ENCODE results near the gene CXXC1. TPM values are rescaled to one million over a fixed set of nuclear protein-coding genes. Genes with fewer than 3 reads are reported as not detected.
A peak's percentile ranks its signal among the peaks of the same experiment; 100 is the strongest.

CXXC1 gene
- 75.9 TPM for total RNA-seq
- long read RNA-seq, transcript CXXC1-201 (15 exons, 2,936 nt), result major isoform, 50 of 109 reads
- long read RNA-seq, partial matches to known transcripts, result 7 of 109 reads
- long read RNA-seq, other reads (novel, unspliced or antisense), result 45 of 109 reads

DNA sequence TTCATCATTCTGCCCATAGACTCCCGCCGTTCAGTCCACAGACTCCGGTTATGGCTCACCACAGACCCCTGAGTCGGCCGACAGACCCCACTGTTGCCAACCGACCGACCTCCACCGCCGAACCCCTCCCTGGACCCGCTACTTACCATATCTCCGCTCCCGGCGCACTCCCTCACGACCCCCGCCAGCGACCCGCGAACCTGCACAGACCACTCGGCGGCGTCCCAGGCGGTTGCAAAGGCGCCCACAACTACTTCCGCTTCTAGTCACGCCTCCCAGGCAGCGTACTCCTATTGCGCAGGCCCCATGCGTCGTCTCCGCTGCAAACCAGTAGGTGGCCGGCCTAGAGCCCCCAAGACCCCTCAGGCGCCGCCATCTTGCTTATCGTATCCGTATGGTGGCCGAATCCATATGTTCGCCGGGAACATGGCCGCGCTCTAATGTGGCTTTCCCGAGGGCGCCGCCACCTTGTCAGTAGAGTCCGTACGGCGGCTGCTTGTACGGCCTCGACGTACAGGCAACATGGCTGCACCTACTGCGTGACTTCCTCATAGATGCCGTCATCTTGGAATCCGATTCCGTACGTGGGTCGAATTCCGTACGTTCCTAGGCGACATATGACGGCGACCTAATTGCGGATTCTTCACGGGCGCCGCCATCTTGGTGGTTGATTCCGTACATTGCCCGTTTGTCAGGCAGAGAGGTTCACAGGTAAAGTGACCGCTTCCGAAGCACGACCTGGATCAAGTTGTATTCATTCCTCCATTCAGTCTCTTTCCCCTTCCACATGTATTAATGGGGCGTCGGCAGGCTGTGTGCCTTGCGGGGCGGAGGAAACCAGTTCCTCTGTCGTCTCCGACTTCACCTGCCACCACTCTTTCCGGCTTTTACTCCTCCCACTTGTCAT is at the start of gene CXXC1:
TSS of gene CXXC1 (minus strand) at position 252 of the 907 bp plus-strand sequence. CDS start at position 149, 103 bp downstream.
- intact Hi-C loops (cut with DNase I), result no loop called here
- peaks cover 8% of the 10 kb centered on the region for H3K4me1 ChIP-seq
- H3K9me3 ChIP-seq, result no peaks in the 10 kb centered on the region
- peaks cover 14% of the 10 kb centered on the region for H3K36me3 ChIP-seq
- H3K4me3 ChIP-seq, result peak within 1 kb of the TSS; percentile 74
- DNase-seq (peak; percentile 99), ATAC-seq (peak; percentile 96)
- peak within 1 kb of the TSS; percentile 94 for H3K27ac ChIP-seq
- TF ChIP-seq, protein P1, sequence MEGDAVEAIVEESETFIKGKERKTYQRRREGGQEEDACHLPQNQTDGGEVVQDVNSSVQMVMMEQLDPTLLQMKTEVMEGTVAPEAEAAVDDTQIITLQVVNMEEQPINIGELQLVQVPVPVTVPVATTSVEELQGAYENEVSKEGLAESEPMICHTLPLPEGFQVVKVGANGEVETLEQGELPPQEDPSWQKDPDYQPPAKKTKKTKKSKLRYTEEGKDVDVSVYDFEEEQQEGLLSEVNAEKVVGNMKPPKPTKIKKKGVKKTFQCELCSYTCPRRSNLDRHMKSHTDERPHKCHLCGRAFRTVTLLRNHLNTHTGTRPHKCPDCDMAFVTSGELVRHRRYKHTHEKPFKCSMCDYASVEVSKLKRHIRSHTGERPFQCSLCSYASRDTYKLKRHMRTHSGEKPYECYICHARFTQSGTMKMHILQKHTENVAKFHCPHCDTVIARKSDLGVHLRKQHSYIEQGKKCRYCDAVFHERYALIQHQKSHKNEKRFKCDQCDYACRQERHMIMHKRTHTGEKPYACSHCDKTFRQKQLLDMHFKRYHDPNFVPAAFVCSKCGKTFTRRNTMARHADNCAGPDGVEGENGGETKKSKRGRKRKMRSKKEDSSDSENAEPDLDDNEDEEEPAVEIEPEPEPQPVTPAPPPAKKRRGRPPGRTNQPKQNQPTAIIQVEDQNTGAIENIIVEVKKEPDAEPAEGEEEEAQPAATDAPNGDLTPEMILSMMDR (IDR thresholded peaks at IDR 0.05), result peak; percentile 56
- no peaks in the 10 kb centered on the region for H3K27me3 ChIP-seq

- no peaks in the 10 kb centered on the region for H3K9me3 ChIP-seq
- TF ChIP-seq, protein P1 (IDR thresholded peaks at IDR 0.05), result no peak
- ATAC-seq (no peak), DNase-seq (no peak)
- H3K27ac ChIP-seq, result no peak overlapping the region
- H3K36me3 ChIP-seq, result no peaks in the 10 kb centered on the region
- H3K4me1 ChIP-seq, result no peaks in the 10 kb centered on the region
- H3K4me3 ChIP-seq, result no peak overlapping the region
- peaks cover 18% of the 10 kb centered on the region for H3K27me3 ChIP-seq
- intact Hi-C loops (cut with DNase I), result no loop called here
These were observed 47.2 kb upstream of the CXXC1 start for GRCh38 chr18:50334546-50335152.

GRCh38 chr18:50331691-50332090 is 44.2 kb upstream of the CXXC1 start:
- no peak for ATAC-seq
- no peaks in the 10 kb centered on the region for H3K36me3 ChIP-seq
- no peak for DNase-seq
- H3K9me3 ChIP-seq, result no peaks in the 10 kb centered on the region
- H3K27me3 ChIP-seq, result peaks cover 19% of the 10 kb centered on the region
- TF ChIP-seq, protein P1 (IDR thresholded peaks at IDR 0.05), result no peak
- intact Hi-C loops (cut with DNase I), result no loop called here
- no peak overlapping the region for H3K4me3 ChIP-seq
- no peak overlapping the region for H3K27ac ChIP-seq
- H3K4me1 ChIP-seq, result no peaks in the 10 kb centered on the region

- Histone ChIP-seq H3K4me1 (no peaks in the 10 kb centered on the region), H3K4me3 (no peak overlapping the region), H3K36me3 (no peaks in the 10 kb centered on the region), H3K27me3 (peaks cover 27% of the 10 kb centered on the region), H3K27ac (no peak overlapping the region), H3K9me3 (no peaks in the 10 kb centered on the region)
- TF ChIP-seq, protein P1 (IDR thresholded peaks at IDR 0.05), result no peak
- intact Hi-C loops (cut with DNase I), result no loop called here
- DNase-seq (no peak), ATAC-seq (no peak)
These were observed 42.7 kb upstream of the CXXC1 start for GRCh38 chr18:50330176-50330575.

- Histone ChIP-seq H3K36me3 (no peaks in the 10 kb centered on the region), H3K27me3 (peaks cover 27% of the 10 kb centered on the region), H3K4me1 (no peaks in the 10 kb centered on the region), H3K27ac (no peak overlapping the region), H3K9me3 (no peaks in the 10 kb centered on the region), H3K4me3 (no peak overlapping the region)
- DNase-seq (no peak), ATAC-seq (no peak)
- intact Hi-C loops (cut with DNase I), result no loop called here
- TF ChIP-seq, protein P1 (IDR thresholded peaks at IDR 0.05), result no peak
These were observed 40.5 kb upstream of the CXXC1 start for GRCh38 chr18:50327983-50328382.
